NOMO-1 (cell line): ENCODE data around the gene SHLD2.
A peak's percentile ranks its signal among the peaks of the same experiment; 100 is the strongest.
"Not testable (repeated sequence)": the region's sequence is repeated elsewhere in the genome, so short reads cannot be mapped to it uniquely, and the experiment has no call there.

Experiments
- DNase-seq, 2 experiments: peaks; one replicate each; lab custom pipeline; 2025; ENCODE audit not compliant: unreplicated experiment in 2 of 2; lab: John Stamatoyannopoulos, UW

SHLD2 gene, protein sequence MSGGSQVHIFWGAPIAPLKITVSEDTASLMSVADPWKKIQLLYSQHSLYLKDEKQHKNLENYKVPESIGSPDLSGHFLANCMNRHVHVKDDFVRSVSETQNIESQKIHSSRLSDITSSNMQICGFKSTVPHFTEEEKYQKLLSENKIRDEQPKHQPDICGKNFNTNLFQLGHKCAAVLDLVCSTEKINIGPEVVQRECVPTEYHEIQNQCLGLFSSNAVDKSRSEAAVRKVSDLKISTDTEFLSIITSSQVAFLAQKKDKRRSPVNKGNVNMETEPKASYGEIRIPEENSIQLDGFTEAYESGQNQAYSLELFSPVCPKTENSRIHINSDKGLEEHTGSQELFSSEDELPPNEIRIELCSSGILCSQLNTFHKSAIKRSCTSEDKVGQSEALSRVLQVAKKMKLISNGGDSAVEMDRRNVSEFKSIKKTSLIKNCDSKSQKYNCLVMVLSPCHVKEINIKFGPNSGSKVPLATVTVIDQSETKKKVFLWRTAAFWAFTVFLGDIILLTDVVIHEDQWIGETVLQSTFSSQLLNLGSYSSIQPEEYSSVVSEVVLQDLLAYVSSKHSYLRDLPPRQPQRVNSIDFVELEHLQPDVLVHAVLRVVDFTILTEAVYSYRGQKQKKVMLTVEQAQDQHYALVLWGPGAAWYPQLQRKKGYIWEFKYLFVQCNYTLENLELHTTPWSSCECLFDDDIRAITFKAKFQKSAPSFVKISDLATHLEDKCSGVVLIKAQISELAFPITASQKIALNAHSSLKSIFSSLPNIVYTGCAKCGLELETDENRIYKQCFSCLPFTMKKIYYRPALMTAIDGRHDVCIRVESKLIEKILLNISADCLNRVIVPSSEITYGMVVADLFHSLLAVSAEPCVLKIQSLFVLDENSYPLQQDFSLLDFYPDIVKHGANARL

DNA sequence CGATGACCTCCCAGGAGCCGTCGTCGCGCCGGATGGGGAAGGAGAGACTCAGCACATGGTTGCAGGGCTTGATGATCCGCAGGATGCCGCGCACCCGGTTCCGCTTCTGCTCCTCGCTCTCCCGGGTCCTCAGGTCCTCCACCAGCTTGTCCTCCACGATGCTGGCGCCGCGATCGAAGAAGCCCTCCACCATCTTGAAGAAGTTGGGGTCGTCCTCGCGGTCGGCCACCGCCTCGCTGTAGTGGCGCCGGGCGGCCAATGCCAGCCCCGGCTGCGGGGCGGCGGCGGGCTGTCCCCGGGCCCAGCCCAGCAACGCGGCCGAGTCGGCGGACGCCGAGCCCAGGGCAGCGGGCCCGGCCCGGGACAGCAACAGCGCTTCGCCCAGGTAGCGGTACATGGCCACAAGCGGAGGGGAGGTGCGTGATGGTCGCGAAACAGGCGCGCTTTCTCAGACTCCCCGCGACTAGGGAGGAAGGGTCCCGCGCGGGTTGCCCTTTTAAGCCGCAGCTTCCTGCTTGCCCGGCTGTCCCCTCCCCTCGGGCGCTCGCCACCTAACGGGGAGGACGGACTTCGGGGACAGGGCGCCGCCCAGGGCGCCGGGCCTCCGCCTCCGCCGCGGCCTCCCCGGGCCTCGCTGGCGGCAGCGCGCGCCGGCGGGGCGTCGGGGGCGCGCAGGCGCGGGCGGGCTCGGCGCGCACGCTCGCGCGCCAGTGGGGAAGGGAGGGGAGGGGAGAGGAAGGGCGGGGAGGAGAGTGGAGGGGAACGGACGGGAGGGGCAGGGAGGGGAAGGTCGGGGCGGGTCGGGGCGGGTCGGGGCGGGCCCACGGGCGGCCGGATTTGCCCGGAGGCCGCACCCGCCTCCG is at the start of gene SHLD2, which contains the start of gene GLUD1:
SHLD2 (plus strand) TSS at position 834 of the 863 bp plus-strand sequence. CDS start 56,149 bp downstream, outside the sequence.
GLUD1 (minus strand) TSS at position 471 of the 863 bp plus-strand sequence; CDS start at position 397, 74 bp downstream.
- DNase-seq, result peak; percentile 91 to 92

DNA sequence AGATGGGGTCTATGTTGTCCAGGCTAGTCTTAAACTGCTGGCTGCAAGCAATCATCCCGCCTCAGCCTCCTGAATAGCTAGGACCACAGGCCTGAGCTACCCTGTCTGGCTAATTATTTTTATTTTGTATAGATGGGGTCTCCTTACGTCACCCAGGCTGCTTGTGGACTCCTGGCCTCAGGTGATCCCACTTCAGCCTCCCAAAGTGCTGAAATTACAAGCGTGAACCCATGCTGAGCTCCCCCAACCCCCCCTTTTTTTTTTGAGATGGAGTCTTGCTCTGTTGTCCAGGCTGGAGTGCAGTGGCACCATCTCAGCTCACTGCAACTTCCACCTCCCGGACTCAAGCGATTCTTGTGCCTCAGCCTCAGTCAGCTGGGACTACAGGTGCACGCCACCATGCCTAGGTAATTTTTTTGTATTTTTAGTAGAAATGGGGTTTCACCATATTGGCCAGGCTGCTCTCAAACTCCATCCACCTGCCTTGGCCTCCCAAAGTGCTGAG is 49.5 kb upstream of the SHLD2 start:
- DNase-seq, result no peak

DNA sequence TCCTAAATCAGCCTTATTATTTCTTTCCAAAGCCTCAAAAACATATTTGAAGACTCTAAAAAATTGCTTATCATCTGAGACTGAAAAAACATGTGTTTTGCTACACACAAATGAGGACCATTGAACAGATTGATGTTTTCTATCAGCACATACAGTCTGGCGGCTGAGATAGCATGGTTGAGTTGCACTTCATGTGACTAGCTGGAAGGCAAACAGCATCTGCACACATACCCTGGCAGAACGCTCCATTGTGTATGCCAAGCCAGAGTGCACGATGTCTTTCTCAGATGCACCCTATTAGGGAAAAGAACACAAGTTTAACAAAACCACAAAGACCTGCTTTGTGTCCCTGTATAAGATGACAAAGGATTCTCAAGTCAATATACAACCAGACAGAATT is 41.9 kb upstream of the SHLD2 start:
- no peak for DNase-seq

DNA sequence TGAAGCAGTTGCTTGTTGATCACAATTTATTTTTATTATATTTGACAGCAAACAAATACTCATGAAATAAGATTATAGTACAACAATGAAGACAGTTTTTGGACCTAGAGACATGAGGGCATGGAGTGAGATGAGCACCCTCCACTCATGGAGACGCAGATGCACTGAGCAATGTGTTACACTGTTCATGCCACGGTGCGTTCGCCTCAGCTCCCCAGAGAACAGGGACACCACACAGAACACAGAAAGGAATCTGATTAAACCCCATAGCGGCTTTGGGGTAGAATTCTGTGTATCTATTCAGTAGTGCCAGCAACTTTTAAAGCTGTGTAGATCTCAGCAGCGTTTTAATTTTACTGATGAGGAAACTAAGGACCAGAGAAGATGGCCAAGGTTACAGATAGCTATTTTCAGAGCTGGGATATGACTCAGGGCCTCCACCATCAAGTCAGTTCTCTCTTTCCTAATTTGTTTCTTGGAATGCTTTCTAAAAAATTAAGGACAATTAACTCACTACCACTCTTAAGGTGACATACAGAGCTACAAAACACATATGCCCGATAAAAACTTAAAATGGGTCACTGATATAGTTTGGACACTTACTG is 41.3 kb upstream of the SHLD2 start:
- DNase-seq, result no peak

DNA sequence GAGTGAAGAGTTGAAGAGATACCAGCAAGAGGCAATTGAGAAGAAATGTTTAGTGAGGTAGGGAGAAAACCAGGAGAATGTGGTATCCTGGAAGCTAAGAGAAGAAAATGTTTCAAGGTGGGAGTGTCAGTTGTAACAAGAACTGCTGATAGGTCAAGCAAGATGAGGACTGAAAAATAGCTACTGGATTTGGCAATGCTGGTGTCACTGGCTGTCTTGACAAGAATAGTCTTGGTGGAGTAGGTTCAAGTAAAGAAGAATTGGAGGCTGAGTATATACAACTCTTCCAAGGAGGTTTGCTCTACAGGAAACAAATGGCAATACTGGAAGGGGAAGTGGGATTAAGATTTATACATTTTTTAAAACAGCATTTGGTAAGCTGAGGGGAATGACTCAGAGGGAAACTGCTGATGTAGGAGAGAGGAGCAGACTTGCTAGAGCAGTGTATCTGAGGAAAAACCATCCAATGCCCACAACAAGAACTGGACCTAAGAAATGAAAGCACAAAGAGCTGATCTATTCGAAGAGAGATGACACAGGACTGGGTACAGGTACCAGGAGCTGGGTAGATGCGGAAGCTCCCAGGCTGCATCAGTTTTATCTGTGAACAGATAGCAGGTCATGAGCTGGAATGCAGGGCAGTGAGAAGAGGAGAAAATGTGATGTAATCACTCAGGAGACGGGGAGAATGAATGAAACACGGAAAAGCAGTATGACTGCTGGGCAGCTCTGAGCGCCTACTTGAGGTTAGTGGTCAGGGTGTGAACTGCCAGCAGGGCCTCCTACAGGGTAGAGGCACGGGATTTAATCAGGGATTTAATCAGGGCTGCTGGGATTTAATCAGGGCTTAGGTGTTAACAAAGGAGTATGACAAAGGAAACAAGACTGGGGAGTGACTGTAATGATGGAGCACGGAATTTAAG is 40.4 kb upstream of the SHLD2 start:
- peak; percentile 47 to 87 for DNase-seq

DNA sequence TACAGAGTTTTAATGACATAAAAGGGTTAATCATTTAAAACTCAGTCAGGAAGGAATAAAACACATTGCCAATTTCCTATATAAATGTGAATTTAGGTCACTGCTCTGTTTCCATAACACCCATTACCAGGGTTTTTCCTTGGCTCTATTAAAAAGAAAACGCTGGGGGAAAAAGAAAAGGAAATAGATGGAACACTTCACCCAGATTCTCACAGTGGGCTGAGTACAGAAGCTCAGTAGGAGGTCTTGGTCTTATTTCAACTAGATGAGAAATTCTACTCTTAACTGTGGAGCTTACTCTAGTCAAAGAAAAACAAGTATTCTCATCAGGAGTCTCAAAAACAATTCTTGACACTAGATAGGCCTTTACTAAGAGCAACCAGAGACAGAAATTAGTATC is 36.8 kb upstream of the SHLD2 start:
- DNase-seq, result no peak

DNA sequence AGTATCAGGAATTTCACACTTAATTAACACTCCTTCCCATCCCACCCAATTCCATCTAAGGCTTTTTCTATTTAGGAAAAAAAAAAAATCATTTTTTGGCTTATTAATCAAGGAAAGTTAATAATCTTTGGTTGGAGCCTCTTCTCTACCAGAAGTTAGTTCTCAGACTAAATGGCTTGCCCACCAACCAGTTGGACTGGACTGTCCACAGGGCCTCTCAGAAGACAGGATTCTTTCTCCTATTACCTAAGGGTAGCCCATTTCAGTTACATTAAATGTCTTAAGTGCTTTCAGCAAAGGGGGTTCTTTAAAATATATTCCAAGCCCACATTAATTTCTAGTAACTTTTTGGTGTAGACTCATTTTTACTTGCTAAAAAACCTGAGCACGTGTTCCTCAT is 35.6 kb upstream of the SHLD2 start:
- DNase-seq, result no peak

DNA sequence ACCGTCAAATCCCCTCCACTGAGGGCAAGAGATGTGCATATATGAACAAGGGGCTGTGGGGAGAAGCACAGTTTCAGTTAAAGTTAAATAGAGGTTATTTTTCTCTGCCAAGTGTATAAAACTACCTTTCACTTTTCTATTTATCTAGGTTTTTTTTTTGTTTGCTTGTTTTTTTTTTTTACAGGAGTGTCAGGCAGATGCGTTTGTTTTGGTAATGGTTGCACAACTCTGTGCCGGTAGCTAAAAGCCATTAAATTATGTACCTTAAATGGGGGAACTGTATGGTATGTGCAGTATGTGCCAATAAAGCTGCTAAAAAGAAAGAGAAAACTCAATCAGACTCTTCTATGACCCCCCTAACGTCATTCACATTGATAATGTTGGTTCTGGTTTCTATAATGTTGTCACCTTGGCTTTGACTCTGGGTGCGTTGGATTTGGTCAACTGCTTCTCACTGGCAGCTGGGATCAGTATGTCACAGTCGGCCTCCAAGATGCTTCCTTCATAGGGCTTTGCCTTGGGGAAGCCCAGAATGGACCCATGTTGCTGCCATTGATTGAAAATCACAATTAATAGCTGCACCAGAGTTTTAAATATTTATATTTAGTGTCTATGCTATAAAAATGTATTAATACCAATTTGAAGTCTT is 34.6 kb upstream of the SHLD2 start:
- no peak for DNase-seq

DNA sequence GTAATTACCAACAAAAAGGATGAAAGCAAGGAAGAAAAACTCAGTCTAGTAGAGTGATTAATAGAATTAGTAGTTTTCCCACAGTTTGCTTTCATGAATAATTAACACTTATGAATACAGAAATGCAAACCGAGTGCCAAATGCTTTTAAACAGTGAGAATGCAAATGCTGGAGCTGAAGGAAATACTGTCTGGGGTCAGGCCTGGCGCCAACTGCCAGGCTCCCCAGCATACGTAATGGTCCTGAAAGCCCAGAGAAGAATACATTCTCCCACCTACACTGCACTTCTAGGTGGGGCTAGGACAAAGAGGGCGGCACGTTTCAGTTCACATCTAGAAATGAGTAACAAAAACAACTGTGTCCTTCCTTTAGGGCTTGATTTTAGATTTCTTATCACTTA is 30.4 kb upstream of the SHLD2 start:
- no peak for DNase-seq

DNA sequence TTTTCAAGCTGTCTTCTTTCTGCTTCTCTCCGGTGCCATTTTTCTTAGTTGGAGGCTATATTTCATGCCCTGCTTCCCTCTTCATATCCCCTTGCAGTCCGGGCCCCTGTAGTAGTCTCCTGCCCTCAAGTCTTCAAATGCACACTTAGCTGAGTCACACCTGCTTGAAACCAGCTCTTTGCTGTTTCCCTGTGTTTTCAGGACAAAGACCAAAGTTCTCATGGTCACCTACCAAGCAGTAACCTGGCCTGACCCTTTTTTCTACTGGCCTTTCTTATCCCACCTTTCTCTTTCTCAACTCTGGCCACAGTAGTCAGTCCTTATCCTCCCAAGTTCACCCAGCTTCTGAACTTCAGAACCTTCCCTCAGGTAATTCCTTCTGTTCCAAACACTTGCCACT is 28.8 kb upstream of the SHLD2 start:
- DNase-seq, result no peak

DNA sequence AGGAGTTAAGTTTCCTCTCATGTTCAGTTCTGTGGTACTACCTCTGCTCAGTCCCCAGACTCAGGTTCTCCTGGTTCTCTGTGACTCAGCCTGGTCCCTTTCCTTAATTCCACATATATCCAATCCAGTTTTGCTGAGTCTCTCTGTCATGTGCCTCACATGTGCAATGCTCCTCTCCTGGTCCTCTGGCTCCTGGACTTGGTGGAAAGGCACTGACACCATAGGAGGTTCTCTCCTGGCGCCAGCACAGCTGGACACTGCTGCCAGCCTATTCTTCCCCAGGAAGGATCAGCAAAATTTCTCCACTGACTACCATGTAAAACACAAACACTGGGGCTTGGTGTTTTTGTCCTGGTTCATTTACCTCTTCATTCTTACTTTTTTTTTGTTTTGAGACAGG is 28.1 kb upstream of the SHLD2 start:
- no peak for DNase-seq

DNA sequence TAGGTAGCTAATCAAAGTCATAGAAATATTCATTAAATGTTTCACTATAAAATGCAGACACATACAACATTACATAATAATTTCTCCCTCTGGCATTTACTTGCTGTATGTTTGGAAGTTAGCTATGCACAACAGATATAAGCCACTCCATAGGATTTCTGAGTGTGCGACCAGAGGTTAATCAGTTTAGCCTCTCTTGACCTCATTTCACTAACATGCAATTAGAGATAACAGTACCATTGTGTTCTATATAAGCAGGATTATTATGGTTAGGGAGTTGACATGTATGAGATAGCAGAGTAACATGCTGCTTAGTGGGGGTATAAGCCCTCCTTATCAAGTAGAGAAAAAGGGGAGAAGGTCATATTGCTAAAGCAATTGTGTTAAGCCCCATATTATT is 26.7 kb upstream of the SHLD2 start:
- no peak for DNase-seq

DNA sequence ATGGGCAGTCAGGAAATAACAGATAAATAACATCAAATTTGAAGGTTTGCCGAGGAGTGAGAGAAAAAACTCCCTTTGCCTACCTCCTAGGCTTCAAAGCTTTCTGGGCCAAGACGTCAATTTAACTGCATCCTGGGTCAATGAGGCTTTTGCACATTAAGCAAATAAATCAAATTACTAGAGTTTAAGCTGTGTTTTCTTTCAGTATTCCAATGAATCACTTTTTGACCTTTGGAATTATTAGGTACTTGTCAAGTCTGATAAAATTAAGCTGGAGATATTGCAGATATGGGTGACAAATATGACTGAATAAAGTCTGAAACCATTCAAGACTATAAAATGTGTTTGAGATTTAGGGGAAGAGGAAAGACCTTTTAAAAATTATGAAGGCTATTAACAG is 22.6 kb upstream of the SHLD2 start:
- no peak for DNase-seq

DNA sequence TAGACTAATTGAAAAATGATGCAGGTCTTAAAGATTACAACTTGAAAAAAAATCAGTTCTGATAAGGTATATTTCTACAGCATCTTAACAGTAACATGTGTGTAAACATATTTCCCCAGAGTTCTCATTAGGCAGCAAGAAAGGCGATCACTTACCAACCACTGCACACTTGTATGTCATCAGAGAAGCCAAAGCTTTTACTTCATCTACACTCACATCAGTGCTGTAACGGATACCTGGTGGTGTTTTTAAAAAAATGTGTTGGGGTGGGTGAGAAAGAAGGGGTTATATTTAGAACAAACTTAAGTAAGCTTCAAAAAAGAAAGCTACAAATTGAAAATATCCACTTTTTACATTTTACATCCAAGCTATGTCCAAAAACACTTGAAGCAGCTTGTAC is 18.6 kb upstream of the SHLD2 start:
- DNase-seq, result not testable (repeated sequence)

DNA sequence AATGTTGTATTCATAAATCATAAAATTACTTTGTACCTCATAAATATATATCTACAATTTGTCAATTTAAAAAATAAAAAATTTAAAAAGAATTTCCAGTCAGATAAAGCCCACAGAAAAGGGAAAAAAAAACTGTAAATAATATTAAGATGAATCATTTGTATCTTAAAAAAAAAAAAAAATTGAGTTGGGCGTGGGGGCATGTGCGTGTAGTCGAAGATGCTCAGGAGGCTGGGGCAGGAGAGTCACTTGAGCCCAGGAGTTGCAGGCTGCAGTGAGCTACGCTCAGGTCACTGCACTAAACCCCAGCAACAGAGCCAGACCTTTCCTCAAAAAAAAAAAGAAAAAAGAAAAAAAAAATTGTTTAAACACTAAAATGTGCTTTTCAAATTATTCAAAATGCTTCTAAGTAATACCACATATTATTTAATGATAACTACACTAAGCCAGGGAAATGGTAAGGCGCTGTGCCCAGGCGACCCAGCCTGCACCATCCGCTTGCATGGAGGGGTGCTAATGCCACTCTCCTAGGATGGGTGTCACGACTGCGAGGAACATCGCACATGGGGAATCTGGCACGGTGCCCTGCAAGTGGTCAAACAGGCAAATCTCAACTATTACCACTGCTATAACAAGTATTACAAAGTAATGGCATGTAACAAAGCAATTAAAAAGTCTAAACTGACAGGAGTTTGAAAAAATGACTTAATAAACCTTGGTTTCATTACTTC is 15.7 kb upstream of the SHLD2 start:
- DNase-seq, result no peak

DNA sequence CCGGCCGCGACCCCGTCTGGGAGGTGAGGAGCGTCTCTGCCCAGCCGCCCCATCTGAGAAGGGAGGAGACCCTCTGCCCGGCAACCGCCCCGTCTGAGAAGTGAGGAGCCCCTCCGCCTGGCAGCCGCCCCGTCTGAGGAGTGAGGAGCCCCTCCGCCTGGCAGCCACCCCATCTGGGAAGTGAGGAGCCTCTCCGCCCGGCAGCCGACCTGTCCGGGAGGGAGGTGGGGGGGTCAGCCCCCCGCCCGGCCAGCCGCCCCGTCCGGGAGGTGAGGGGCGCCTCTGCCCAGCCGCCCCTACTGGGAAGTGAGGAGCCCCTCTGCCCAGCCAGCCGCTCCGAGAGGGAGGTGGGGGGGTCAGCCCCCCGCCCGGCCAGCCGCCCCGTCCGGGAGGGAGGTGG is 14.4 kb upstream of the SHLD2 start:
- not testable (repeated sequence) for DNase-seq

DNA sequence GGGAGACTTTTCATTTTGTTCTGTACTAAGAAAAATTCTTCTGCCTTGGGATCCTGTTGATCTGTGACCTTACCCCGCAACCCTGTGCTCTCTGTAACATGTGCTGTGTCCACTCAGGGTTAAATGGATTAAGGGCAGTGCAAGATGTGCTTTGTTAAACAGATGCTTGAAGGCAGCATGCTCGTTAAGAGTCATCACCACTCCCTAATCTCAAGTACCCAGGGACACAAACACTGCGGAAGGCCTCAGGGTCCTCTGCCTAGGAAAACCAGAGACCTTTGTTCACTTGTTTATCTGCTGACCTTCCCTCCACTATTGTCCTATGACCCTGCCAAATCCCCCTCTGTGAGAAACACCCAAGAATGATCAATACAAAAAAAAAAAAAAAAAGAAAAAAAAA is 13.4 kb upstream of the SHLD2 start:
- not testable (repeated sequence) for DNase-seq

DNA sequence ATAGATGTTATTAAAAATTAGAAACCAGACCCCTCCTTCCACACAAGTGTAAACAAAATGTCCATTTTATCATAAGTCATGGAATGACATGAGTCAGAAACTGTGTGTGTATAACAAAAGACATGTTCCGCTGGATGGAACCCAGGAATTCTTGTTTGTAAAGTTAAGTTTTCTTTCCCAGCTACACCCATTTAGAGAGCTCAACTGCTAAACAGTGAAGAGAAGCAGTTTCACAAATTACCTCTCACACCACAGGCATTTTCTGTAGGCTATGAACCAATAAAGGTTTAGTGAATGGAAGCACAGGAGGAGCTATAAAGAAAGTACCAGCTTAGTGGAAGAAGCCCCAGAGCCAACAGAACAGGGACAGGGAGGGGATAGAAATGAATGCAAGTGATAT is 12.8 kb upstream of the SHLD2 start:
- DNase-seq, result not testable (repeated sequence)
